ENCODE results near the gene CYP19A1.

Gene CYP19A1

GRCh38 chr15:51367322-51367976 is 29.1 kb upstream of the CYP19A1 start (continued):
- TF ChIP-seq ZNF398 (tag by site-specific recombination; IDR thresholded peaks at IDR 0.05) (no peak), ZNF266 (tag by site-specific recombination; IDR thresholded peaks at IDR 0.05; ENCODE audit: low read depth) (no peak), ZFHX2 (tag by site-specific recombination; conservative IDR thresholded peaks at IDR 0.05) (peak; percentile 52), ZNF148 (tag by site-specific recombination; IDR thresholded peaks at IDR 0.05; ENCODE audit: borderline replicate concordance) (no peak), ZNF596 (tag by site-specific recombination; IDR thresholded peaks at IDR 0.05) (no peak), ZNF155 (tag by site-specific recombination; IDR thresholded peaks at IDR 0.05) (no peak), ZNF335 (tag by site-specific recombination; conservative IDR thresholded peaks at IDR 0.05) (0 out of 2 replicates have a peak, but pooled peaks have one; percentile 4)

GRCh38 chr15:51366920-51367319 is 28.5 kb upstream of the CYP19A1 start:
- H3K36me3 ChIP-seq (ENCODE audit: control insufficient read depth in 2 of 2, insufficient read depth in 1 of 2, low read length in 2 of 2) = no peaks in the 10 kb centered on the region
- POLR2A ChIA-PET = no interaction called here
- CTCF ChIA-PET = no interaction called here
- H3K4me3 ChIP-seq (ENCODE audit: low read depth, low read length) = no peak overlapping the region
- H3K4me1 ChIP-seq (ENCODE audit: control insufficient read depth, insufficient read depth, low read length) = peaks cover 8% of the 10 kb centered on the region; the same call in 1 of the 2 replicates
- H3K9me3 ChIP-seq (ENCODE audit: control insufficient read depth, insufficient read depth, low read depth, low read length) = no peaks in the 10 kb centered on the region
- no peak overlapping the region for H3K27ac ChIP-seq (ENCODE audit: extremely low read depth, low read depth, low read length)
- TF ChIP-seq ZNF155 (tag by site-specific recombination; IDR thresholded peaks at IDR 0.05) (no peak), HOXD13 (CRISPR knock-in tag; IDR thresholded peaks at IDR 0.05; ENCODE audit: borderline replicate concordance) (no peak), ZBTB17 (tag by site-specific recombination; IDR thresholded peaks at IDR 0.05) (0 out of 2 replicates have a peak, but pooled peaks have one; percentile 20), ZSCAN4 (tag by site-specific recombination; IDR thresholded peaks at IDR 0.05) (no peak), ZNF335 (tag by site-specific recombination; conservative IDR thresholded peaks at IDR 0.05) (peak; percentile 60), ZNF76 (tag by site-specific recombination; IDR thresholded peaks at IDR 0.05; ENCODE audit: borderline replicate concordance, low read depth) (no peak)

- no peak overlapping the region for H3K4me3 ChIP-seq (ENCODE audit: low read depth, low read length)
- ChIA-PET CTCF (no interaction called here), POLR2A (no interaction called here)
- peaks cover 8% of the 10 kb centered on the region; the same call in 1 of the 2 replicates for H3K4me1 ChIP-seq (ENCODE audit: control insufficient read depth, insufficient read depth, low read length)
- H3K27ac ChIP-seq (ENCODE audit: extremely low read depth, low read depth, low read length) = no peak overlapping the region
- H3K36me3 ChIP-seq (ENCODE audit: control insufficient read depth in 2 of 2, insufficient read depth in 1 of 2, low read length in 2 of 2) = no peaks in the 10 kb centered on the region
- H3K9me3 ChIP-seq (ENCODE audit: control insufficient read depth, insufficient read depth, low read depth, low read length) = no peaks in the 10 kb centered on the region
- TF ChIP-seq ZNF157 (tag by site-specific recombination; IDR thresholded peaks at IDR 0.05) (no peak), KLF7 (tag by site-specific recombination; IDR thresholded peaks at IDR 0.05; ENCODE audit: borderline replicate concordance) (no peak), PRDM10 (tag by site-specific recombination; IDR thresholded peaks at IDR 0.05) (0 out of 2 replicates have a peak, but pooled peaks have one; percentile 18), ZNF664 (tag by site-specific recombination; IDR thresholded peaks at IDR 0.05) (no peak)
Measured at GRCh38 chr15:51366071-51366470, 27.7 kb upstream of the CYP19A1 start.
